T-helper 1 cell treated with Interleukin-12 subunit alpha and Interleukin-12 subunit beta and Interleukin-4 antibody, amounts not matched to agents 30 ng/mL and 1 ng/mL, for 36 hours (primary cell): ENCODE data around the gene DIAPH3. TPM values are rescaled to one million over a fixed set of nuclear protein-coding genes. Genes with fewer than 3 reads are reported as not detected.

Source experiments
- intact Hi-C: fragments of 100-400 bp; cut with micrococcal nuclease; formaldehyde crosslinking; loops from one replicate; pipeline ENCODE4 v1.15.1; 2024
- total RNA-seq: library from RNA; stranded (reverse); gene quantifications from 2 replicates; pipeline ENCODE4 v1.2.3, GENCODE V29; 2022

Gene DIAPH3
- total RNA-seq, 1 donor from 2014 or later: 17.5 TPM

DNA sequence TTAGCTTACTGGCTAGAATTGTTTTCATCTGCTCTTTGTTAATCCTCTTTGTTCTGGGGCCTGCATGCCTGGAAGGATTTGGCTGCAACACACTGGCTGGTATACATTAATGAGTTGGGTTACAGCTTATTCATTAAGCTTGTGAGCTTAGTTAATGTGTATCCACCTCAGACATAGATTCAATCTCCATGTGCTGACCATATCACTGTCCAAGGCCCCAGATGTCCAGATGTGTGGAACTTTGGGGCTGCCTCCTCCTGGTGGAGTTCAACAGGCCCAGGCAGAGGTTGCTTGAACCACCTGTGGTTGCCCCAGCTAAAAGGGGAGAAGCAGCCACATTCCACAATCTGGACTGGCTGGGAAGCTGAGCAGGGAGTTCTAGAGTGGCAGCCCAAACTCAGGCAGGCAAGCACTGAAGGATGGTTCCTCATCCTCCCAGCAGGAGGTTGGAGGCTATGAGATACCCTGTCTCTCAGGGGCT, 5.4 kb downstream of the DIAPH3 start:
- intact Hi-C loops: no loop called here

DNA sequence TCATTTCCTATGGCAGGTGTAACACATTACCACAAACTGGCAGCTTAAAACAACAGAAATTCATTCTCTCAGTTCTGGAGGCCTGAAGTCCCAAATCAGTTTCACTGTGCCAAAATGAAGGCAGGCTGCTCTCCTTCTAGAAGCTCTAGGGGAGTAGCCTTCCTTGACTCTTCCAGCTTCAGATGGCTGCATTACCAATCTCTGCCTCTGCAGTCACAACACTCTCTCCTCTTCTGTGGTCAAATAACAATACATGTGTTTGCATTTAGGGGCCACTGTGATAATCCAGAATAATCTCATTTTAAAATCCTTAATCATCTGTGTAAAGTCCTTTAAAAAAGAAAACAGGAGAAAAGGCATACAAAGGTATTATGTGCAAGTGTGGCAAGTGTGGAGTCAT, 7.8 kb downstream of the DIAPH3 start:
- intact Hi-C loops: no loop called here

DNA sequence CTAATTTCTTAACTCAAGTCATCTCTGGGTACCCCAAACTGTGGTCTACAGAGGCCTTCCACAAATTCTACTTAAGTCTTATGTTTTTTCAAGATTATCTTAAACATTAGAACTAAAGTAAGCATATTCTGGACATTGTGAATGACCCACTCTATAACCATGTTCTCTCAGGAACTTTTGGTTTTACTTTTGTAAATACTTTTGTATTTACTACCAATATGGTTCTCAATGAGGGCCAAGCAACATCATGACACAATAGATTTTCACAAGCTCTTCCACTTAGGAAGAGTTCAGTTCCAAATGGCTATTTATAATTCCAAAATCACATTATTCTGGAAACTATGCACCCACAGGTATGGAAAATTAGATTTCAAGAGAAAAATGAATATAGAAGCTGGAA, 10.8 kb downstream of the DIAPH3 start:
- intact Hi-C loops: no loop called here

DNA sequence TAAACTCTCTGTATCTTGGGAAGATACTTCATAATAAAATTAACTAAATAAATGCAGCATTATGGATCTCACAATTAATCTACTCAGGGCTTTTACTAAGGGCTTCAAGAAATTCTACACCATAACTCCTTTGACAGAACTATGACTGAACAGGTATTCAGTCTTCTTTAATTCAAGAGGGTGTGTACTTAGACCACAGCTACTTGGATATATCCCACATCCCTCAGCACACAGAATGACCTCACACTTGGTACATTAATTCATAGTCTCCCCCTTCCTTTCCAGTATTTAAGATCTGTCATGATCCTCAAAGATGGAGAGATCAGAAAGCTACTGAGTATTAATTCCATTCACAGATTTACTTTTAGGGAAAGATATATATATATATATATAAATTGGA, 11.6 kb downstream of the DIAPH3 start:
- intact Hi-C loops: no loop called here

DNA sequence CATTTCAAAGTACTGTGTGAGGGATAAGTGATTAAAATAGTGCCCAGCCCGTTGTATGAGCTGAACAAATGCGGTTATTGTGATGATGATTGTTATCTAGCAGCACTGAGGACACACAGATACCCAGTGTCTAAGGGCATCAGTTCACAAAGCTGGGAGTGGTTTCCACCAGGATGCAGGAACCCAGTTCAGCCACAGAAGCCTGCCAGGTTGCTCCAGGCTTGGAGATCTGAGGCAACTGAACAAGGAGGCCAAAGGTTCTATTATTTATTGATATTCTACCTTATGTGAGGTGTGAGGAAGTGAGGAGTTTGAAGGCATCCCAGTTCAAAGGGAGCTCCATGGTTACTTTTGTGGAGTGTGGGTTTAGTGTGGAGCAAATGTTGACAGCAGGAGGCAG, 13.2 kb downstream of the DIAPH3 start:
- intact Hi-C loops: no loop called here

DNA sequence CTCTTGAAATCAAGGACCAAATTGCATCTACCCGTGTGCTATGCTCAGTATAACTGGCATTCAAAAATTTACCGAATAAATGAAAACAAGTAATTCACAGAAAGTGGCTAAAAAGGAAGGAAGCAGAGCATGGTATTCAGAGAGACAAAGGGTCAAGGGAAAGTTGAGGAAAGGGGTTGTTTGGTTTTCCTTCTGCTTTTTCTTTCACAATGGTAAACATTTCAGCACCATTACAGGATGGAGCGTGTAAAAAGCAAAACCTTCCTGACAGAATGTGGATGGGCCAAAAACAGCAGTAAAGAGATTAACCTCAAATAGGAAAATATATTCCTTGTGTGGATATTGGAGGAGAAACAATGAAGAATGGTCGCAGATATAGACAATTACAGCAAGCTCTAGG, 14.8 kb downstream of the DIAPH3 start:
- intact Hi-C loops: no loop called here

DNA sequence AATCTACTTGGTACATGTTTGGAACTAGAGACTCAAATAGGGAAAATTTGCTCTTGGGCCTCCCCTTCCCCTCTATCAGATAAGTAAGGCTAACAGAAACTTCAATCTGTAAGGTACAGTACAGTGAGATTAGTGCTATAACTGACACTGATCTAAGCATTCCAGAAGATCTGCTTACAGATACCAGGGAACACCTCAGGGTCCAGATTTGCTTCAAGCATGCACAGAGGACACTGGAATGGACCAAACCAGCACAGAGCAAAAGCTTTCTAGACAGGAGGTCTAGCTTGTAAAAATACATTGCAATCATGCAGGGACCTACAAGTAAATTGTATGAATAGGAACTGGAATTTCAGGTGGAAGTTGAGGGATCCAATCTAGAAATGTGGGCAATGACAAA, 16.4 kb downstream of the DIAPH3 start:
- intact Hi-C loops: no loop called here

DNA sequence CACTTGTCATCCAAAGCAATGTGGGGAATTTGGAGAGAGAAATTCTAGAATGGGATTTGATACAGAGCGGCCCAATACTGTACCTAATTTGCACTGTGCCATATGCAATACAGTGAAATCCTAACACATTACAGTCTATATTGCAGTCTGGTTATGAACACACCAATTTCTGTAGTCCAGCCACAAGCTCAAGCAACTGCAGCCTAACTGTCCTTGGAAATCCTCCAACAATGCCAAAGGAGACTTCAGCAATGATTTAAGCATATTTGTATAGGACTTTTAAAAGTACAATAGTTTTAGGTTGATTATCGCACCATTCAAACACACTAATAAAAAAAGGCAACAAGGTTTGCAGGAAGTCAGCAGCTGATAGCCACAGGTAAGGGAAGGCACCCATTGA, 17.3 kb downstream of the DIAPH3 start:
- intact Hi-C loops: no loop called here

DNA sequence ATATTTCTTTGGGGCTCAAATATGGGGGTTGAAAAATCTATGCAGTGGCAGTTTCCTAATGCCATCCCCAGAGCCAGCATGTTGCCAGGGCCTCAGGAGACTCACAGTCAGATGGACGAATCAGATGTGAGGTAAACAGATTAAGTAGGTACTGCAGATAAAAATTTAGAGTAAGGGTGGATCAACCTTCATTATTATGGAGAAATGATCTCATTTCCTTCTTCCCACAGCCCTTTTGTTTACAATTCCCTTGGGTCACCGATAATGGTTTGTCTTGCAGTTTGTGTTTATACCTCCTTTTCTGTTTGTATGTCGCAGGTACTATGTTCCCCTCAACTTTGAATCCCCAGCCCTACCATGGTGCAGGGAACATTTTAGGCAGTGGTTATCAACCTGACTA, 20.0 kb downstream of the DIAPH3 start:
- intact Hi-C loops: no loop called here

DNA sequence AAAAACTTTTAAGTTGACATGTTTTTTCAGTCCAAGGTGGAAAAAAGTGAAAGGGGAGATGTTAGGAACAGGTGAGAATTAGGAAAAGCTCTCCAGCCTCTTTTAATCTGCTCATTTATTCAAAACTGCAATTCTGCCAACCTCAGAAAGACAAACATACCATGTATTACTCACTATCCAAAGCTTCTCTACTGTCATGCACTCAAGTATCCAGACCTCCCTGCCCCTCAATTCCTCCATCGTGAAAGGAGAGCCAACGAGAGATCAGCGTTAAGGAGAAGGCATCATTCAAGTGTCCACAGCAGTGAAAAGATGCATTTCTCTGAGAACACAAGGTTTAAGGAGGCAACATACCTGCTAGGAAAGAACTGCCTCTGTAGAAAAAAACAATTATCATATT, 24.5 kb downstream of the DIAPH3 start:
- intact Hi-C loops: no loop called here

DNA sequence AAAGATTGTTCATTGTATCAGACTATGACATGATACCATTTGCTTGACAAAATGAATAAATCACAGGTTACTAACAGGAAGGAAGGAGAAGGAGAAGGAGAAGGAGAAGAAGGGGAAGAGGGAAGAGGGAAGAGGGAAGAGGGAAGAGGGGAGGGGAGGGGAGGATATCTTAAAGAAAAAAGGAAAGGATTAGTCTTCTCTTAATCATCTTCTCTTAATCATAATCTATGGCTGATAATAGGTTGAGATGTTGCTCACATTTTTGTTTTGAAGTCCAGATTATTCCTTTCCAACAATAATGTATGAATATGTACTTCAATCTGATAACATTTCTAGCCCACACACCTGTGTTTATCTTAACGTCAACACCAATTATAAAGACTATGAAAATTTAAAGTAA, 25.1 kb downstream of the DIAPH3 start:
- intact Hi-C loops: no loop called here

DNA sequence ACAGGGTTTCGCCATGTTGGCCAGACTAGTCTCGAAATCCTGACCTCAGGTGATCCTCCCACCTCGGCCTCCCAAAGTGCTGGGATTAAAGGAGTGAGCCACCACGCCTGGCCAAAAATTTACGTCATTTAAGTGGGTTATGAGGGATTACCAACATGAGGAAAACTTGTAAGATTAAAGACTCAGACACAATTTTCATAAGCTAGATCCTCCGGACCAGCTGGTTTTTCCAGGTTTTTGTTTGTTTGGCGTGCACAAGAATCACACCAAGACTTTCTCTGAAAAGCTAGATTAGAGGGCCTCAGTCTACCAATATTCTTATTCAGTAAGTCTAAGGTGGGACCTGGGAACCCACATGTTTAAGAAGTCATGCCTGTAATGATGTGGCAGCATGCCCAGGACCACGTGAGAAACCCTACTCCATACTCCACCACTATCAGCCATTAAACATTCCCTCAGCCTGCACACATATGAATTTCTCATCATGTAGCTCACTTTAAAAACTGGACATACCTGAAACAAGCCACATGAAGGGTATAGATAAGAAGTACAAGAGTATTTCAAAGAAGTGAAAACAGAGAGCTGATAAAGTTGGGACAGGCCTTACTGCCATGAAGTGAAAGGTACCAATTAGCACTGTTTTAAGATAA, 25.7 kb downstream of the DIAPH3 start:
- intact Hi-C loops: no loop called here

DNA sequence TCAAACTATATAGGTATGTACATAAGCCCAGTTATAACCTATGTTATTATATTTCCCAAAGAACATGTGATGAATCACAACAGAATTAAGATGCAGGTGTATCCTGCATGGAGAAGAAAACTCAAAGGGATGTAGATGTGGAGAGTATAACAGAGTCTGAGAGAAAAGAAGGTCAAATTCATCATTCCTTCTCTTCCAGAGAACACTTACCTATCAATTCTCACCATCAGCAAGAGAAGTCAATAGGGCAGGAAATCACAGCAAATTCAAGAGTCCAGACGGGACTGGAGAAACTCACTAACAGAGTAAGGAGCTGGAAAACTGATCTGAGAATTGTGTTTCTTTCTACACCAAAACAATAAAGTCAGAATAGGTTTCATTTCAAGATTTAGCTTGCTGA, 28.4 kb downstream of the DIAPH3 start:
- intact Hi-C loops: no loop called here

DNA sequence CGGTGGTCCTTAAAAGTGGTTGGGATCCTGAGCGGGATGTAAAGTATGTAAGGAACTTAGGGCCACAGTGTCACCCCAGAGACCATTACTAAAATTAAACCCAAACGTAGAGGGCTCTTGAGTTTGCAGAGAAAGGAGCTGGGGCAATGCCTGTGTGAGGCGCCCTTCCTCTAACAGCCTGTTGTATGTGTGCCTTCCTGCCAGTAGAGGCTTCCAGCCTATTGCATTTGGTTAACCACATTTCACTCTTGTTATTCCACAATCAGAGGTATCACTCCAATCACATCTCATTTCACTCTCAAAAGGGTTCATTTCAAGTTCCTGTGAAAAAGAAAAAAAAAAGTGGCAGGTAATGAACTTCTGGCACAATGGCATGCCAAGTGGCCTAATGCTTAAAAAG, 29.4 kb downstream of the DIAPH3 start:
- intact Hi-C loops: no loop called here

DNA sequence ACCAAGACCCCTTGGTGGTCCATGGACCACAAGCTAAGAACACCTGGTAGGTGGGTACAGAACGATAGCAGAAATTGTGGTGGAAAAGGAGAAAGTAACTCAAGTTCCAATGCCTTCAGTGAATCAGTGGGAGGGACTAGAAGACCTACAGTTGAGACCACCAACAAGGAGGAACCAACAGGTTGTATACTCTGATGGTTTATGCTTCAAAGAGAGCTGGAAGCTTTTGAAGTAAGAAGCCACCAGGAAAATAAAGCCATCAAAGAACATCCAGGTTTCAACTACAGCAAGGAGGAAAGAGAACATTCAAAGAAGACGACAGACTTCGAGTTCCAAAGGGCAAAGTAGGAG, 42.4 kb downstream of the DIAPH3 start:
- intact Hi-C loops: no loop called here

DNA sequence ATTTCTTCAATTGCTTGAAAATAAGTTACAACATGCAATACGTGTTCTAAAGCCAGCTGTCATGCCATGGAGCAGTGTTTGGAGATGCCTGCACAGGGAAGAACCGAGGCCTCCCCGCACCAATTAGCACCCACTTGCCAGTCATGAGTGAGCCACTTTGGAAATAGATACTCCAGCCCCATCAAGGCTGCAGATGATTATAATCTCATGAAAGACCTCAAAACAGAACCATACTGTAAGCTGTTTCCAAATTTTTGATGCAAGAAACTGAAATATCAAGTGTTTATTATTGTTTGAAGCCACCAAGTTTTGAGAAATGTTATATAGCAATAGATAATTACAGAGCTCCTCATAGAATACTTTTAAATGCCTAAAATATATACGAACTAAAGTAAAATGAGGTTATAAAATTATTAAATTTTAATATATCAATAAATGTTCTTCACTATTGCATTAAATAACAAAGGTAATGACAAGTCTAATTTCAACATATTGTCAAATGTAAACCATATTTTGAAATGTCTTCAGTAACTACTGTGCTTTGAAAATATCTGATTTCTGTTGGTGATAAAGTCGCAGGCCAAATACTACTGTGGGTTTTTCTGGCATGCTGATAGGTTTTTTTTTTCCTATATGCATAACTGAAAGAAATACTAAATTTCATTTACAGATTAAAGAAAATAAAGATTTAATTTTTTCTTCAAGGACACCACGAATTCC, 43.0 kb downstream of the DIAPH3 start:
- intact Hi-C loops: no loop called here

DNA sequence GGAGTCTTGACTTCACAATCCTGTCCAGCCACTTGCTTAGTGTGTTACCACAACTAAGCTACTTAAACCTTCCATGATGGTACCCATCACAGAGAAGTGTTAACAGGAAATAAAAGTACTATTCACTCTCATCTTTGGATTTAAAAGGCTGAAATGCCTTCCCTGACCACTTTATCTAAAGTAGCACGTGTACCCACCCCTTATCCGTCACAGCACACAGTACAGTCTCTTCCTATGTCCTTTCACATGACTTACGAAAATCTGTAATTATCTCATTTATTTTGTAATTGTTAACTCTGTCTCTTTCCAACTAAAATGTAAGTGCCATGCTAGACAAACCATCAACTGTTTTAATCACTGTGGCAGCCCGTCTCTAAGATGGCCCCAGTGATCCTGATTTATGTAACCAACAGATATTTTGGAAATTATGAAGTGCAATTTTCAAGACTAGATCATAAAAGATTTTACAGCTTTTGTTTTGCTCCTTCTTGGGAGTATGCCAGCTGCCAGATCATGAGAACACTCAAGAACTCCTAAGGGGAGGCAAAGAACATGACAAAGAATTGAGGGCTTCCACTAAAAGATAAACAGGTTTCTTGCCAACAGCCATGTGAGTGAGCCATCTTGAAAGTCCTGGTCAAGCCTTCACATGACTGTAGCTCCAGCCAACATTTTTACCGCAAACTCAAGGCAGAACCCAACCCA, 44.9 kb downstream of the DIAPH3 start:
- intact Hi-C loops: no loop called here

DNA sequence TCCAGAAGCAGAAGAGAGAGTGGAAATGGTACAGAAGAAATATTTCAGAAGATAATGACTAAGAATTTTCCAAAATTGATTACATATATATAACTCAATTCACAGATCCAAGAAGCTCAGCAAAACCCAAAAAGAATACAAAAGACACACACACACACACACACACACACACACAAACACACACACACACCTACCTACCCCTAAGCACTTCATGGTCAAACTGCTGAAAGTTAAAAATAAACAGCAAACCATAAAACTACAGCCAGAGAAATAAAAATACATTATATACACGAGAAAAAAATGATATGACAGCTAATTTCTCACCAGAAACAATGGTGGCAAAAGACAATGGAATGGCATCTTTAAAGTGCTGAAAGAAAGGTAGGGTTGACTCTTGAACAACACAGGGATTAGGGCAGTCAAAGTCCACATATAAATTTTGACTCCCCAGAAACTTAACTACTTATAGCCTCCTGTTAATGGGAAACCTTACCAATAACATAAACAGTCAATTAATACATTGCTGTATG, 49.2 kb downstream of the DIAPH3 start:
- intact Hi-C loops: no loop called here

DNA sequence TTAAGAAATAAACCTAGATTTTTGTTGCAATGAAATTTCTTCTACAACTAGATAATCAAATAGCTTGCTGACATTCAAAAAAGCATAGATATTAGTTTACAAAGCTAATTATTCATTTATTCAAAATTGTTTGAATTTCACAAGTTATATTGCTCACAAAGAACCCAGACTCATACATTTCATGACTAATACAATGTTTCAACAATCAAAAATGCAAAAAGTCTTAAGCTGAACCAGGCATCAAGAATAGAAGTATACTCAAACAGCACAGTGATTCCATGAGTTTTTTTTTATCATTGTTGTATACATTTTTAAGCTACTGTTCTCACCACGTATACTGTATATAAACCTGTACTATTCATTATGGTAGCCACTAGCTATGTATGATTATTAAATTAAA, 51.0 kb downstream of the DIAPH3 start:
- intact Hi-C loops: no loop called here

DNA sequence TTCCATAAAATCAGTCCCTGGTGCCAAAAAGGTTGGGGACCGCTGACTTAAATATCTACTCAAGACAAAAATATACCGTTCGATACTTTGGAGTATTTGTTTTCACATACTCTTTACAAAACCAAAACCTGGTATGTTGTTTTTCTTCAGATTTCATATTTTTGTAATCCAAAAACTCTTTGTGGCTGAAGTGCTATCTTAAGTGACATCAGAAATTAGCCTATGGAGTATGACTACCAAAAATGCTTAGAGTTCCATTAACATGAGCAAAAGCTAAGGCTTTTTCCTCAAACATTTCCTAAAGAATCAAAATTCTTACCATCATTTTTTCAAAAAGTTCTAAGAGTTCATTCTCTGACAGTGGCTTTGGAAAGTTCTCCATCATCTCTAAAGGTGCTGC, 52.0 kb downstream of the DIAPH3 start:
- intact Hi-C loops: no loop called here

DNA sequence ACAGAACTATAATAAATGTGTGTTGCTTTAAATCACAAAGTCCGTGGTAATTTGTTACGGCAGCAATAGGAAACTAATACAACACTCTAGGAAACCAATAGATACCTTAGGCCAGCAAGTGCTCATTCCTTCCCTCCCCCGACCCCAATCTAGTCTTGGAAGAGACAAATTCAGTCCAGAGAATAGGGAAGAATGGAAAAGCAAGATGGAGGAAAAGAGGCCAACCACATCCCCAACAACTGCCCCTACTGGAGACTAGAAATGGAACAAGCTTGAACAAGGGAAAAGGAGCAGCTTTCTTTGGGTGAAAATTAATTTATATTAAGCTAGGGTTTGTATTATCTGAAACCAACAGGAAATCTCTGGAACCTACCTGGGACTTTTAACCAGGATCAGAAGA, 54.4 kb downstream of the DIAPH3 start:
- intact Hi-C loops: no loop called here

DNA sequence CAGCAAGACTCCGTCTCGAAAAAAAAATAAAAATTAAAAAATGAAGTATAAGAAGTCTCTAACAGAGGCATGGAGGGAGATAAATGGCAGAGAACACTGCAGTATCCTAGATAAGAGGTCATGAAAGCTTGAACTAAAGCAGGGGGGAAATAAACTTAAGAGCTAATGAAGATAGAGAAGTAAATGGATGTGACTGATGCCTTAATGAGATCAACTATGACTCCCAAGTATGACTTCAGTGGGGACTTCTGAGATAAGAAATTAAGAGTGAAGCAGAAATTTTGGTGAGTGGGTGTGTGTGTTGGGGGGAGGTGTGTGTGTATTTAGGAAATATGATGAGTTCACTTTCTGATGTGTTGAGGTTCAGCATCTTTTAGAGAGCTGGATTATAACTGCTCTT, 55.1 kb downstream of the DIAPH3 start:
- intact Hi-C loops: no loop called here
